OCI-LY3 (cell line): ENCODE measurements around the gene CRISP3.

Experiments used
- EZH2phosphoT487 ChIP-seq: fragments of 200-600 bp; shearing (Covaris generic); IDR thresholded peaks from 2 replicates; pipeline ENCODE4 v1.6.1; 2018; ENCODE audit warnings: antibody characterized with exemption, mixed run types, low read depth
- TF ChIP-seq, protein P1 (sequence below): fragments of 200-600, 300-600 bp; sonication (generic); IDR thresholded peaks from 2 replicates; pipeline ENCODE4 v1.5.1; 2014; ENCODE audit warnings: antibody characterized with exemption, low read length, low read depth

DNA sequence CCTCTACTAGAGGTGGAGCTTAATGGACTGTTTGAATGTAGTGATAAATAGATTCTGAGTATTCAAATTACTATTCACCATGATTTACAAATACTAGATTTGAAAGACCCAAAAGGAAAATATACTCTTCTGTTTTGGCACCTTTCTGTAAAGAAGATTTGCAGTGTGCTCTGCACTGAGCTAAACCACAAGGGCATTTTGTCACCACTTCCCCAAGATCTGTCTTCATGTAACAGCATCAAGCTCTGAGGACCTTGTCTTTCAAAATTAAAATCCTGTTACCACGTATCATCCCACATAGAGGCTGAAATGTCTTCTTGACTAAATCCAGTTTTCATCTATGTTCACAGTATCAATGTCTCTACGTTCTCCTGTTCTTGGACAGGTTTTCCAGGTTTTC is 46.2 kb upstream of the CRISP3 start:
- TF ChIP-seq, protein P1, sequence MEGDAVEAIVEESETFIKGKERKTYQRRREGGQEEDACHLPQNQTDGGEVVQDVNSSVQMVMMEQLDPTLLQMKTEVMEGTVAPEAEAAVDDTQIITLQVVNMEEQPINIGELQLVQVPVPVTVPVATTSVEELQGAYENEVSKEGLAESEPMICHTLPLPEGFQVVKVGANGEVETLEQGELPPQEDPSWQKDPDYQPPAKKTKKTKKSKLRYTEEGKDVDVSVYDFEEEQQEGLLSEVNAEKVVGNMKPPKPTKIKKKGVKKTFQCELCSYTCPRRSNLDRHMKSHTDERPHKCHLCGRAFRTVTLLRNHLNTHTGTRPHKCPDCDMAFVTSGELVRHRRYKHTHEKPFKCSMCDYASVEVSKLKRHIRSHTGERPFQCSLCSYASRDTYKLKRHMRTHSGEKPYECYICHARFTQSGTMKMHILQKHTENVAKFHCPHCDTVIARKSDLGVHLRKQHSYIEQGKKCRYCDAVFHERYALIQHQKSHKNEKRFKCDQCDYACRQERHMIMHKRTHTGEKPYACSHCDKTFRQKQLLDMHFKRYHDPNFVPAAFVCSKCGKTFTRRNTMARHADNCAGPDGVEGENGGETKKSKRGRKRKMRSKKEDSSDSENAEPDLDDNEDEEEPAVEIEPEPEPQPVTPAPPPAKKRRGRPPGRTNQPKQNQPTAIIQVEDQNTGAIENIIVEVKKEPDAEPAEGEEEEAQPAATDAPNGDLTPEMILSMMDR: no peak
- no peak for TF ChIP-seq EZH2phosphoT487
